Endometrial microvascular endothelial cells (primary cell): ENCODE results near the gene PRKCZ. TPM values are rescaled to one million over a fixed set of nuclear protein-coding genes. Genes with fewer than 3 reads are reported as not detected.
"Not testable (repeated sequence)": the region's sequence is repeated elsewhere in the genome, so short reads cannot be mapped to it uniquely, and the experiment has no call there.

Experiments used
- in situ Hi-C: cut with HindIII; loops from 2 replicates; pipeline ENCODE4 v1.10.0; 2017; ENCODE audit warnings: low sequenced_read_pairs, low pct_unique_long_range_greater_than_20kb; ENCODE audit errors: inconsistent ontology term
- total RNA-seq: library from RNA; depleted of rRNA; stranded (reverse); fragments of >200 nt; gene quantifications from one replicate; pipeline ENCODE4 v1.2.3, GENCODE V29; 2015; ENCODE audit errors: inconsistent ontology term

PRKCZ gene
- total RNA-seq, 1 donor from 2014 or later, result 3.6 TPM

DNA sequence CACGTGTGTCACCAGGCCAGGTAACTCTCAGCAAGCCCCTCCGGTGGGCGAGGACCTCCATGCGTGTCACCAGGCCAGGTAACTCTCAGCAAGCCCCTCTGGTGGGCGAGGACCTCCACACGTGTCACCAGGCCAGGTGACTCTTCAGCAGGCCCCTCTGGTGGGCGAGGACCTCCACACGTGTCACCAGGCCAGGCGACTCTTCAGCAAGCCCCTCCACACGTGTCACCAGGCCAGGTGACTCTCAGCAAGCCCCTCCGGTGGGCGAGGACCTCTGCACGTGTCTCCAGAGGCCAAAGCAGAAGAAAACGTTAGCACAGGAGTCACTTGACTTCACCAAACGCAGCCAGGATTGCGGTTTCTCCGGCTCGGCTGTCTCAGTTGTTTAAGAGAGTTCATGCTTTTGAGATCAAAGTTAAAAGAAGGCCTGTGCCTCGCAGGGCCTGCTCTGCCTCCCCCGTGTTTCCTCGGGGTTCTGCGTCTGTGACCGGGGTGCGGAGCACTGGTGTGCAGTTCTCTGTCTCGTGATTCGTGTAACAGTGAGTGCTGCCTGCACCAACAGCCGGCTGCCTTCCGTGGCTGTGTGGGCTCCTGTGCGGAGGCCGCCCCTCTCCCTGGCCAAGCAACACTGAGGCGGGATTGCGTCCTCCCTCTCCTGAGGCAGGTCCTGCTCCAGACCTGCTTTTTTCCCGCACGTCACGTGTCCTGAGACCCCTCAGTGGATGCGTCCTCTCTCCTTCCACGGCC, 56.6 kb downstream of the PRKCZ start:
- in situ Hi-C loops, result no loop called here

DNA sequence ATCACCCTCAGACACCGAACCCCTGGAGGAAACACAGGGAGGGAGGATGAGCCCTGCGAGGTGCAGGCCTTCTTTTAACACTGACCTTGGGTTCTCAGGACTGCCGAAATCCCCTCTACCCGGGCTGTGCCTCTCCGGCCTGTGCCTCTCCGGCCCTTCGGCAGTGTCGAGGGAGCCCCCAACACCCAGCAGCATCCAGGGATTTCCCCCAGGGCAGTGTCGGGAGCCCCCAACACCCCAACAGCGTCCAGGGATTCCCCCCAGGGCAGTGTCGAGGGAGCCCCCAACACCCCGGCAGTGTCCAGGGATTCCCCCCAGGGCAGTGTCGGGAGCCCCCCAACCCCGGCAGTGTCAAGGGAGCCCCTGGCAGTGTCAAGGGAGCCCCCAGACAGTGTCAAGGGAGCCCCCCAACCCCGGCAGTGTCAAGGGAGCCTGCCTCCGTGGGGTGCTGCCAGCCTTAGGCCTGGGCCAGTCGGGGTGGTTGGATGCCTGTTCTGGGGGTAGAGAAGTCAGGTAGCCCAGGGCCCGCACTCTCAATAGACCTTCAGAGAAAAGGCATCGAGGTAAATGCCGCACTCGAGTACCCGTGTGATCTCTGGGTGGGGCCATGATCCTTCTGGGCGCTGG, 57.5 kb downstream of the PRKCZ start:
- in situ Hi-C loops, result no loop called here

DNA sequence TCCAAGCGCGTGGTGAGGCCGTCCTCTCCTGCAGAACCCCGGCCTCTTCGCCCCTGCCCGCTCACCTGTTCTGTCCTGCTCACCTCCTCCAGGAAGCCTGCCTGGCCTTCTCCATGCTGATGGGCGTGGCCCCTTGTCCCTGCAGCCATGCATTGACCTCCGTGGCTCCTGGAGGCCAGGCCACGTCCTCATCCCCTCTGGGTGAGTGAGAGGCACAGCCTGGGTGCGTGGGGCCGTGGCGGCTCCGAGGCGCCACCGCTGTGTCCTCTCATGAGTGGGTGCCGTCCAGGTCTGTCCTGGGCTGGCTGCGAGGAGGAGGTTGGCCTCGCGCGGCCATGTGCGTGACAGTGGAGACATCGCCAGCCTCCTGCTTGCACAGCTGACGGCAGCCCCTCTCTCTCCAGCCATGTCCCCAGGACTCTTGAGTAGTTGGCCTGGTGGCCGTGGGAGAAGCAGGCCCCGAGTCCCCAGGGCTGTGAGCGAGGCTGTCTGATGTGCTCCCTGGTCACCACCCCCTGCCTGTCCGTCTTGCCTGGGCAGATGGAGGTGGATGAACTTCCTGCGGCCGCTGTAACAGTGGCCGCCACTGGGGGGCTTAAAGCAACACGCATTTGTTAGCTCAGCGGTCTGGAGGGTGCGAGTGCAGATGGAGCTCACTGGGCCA, 58.1 kb downstream of the PRKCZ start:
- in situ Hi-C loops, result no loop called here

DNA sequence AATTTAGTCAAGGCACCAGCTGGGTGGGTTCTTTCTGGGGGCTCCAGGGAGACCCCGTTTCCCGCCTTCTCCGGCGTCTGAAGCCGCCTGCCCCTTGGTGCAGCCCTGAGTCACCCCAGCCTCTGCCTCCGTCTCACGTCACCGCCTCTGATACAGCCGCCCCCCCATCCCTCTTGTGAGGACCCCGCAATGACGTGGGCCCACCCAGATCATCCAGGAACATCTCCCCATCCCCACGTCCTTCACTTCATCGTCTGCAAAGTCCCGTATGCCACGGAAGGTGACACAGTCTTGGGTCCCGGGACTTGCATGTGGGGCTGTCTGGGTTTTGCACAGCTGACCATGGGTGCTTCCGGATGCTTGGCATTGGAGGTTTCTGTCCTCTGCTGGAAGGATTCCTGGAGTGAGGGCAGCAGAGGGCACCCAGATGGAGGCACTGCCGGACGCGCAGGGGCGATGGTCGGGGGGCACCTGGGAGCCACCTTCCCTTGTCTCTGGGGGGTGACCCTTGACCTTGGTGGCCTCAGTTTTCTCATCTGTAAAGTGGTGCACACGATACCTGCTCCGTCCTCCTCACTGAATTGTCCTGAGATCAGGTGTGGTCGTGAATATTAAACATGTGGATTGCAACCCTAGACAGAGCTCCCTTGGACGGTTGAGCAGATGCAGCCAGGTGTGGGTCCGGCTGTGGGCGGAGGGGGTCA, 58.8 kb downstream of the PRKCZ start:
- in situ Hi-C loops, result no loop called here

DNA sequence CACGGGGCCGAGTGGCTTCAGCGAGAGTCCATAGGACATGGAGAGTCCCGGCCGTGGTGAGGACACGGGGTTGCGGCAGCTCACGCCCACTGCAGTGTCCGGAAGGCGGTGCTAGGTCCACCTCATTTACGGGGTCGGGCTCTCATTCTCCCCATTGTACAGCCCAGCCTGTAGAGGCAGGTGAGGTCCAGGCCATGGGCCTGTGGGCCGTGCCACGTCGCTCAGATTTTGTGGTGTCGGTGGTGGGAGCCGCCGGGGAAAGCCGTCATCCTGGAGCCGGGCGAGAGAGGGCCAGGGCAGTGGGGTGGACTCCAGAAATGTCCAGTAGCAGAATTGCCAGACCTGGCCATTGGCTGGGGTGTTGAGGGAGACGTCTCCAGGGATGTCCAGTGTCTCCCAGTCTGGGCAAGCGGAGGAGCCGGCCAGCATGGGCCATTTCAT, 59.4 kb downstream of the PRKCZ start:
- in situ Hi-C loops, result no loop called here

DNA sequence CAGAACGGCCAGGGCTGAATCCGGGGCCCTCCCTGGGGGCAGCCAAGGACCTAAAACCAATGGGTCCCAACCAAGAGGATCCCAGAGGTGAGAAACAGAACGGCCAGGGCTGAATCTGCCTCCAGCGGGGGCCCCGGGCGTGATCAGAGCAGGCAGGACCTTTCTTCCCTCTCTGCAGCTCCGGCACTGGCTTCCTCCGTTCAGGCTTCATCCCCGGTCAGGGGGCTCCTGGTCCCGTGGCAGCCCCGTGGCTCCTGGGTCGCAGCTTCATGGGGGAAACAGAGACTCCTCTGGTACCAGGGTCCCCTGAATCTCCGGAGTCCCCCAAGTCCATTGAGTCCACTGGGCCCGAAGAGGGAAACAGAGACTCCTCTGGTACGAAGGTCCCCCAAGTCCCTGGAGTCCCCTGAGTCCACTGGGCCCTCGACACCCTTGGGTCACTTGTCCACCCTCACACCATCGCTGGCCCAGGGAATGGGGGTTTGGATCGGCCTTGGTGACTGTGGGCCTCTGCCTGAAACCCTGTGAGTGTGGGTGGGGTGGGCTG, 60.1 kb downstream of the PRKCZ start:
- in situ Hi-C loops, result no loop called here

DNA sequence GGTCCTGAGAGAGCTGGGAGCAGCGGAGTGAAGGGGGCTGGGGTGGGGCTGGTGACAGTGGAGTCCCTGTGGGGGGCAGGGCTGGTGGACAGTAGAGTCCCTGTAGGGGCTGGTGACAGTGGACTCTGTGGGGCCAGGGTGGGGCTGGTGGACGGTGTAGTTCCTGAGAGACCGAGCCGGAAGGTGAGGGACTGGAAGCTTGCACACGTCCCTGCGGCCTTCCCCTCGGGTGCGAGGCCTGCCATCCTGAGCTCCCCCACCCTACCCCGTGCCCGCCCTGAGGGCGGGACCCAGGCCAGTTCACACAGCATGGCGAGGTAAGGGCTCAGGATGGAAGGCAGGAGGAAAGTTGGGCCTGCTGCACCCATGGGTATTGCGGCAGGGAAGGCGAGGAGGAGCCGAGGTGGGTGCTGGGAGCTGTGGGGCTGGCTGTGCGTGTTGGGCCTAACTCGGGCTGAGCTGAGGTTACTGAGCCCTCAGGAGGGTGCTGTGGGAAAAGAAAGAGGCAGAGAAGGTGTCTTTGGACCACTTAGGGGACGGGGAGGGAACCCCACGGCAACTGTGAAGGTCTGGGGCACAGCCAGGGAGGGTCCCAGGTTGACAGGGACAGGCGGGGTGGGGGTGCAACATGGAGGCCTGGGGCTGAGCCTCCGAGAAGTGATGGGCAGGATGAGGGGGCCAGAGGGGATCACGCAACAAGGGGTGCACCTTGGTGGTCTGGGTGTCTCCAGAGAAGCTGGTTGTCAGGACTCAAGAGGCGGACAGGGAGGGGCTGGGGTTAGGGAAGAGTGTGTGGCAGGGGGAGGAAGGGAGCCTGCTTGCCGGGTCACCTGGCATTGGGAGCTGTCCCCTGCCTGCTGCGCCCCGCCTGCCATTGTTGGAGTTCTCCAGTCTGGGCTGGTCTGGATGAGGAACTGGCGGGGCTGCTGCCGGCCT, 60.8 kb downstream of the PRKCZ start:
- in situ Hi-C loops, result no loop called here

DNA sequence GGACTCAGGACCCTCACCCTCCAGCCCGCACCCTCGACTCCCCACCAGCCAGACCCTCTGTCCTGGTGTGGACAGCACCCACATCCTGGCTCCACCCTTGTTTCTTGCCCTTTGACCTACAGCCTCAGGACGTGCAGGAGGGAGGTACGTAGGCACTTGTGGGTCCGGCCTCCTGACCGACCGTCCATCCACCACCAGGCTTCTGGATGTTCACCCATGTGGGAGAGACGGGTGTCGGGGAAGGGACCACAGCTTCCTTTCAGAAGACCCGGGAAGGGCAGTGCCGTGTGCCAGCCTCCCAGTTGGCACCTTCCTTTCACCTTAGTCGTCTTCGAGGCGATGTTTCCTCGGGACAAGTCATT, 61.4 kb downstream of the PRKCZ start:
- in situ Hi-C loops, result no loop called here

DNA sequence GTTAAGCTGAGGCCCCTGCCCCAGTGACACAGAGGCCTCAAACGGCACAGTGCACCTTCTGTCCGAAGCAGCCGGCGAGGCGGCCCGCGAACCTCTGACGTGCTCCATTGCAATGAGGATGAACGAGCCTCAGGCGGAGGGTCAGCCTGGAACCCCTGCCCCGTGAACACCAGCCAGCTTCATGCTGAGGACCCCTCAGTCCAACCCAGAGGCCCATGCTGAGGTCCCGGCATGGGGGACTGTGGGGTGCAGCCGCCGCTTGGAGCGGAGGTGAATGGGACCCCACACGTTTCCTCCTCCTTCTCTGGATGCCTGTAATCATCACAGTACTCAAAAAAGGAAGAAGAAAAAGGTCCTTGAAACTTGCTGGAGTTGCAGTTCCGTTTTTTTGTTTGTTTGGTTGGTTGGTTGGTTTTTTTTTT, 62.1 kb downstream of the PRKCZ start:
- in situ Hi-C loops, result no loop called here

DNA sequence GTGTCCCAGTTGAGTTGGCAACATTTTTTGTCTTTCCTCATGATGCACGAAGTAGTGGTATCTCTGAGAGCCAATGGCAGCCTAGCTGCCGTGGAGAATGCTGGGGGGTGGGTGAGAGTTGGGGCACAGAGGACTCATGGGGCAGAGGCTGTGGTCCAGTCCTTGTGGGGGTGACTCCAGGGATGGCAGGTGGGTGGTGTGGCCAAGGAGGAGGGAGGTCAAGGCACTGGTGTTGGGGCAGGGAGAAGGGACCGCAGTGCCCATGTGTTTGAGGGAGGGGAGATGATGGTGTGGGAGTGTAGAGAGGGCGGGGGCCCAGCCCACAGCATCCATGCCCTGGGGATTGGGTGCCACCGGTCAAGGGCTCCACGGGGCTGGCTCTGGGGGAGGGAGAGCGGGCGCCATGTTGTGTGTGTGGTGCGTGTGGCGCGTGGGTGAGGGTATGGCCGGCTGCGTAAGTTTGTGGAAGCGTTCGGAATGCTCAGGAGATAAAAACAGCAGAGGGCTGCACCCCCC, 63.5 kb downstream of the PRKCZ start:
- in situ Hi-C loops, result no loop called here

DNA sequence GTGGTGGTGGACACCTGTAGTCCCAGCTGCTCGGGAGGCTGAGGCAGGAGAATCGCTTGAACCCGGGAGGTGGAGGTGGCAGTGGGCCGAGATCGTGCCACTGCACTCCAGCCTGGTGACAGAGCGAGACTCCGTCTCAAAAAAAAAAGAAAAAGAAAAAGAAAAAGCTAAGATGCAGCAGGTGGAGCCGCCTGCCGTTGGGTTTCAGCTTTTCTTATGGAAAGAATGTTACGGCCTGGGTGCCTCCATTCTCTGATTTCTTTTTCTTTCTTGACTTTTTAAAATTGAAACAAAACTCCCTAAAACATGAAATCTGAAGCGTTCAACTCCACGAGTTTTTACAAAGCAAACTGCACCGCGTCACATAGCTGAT, 64.4 kb downstream of the PRKCZ start:
- in situ Hi-C loops, result not testable (repeated sequence)

DNA sequence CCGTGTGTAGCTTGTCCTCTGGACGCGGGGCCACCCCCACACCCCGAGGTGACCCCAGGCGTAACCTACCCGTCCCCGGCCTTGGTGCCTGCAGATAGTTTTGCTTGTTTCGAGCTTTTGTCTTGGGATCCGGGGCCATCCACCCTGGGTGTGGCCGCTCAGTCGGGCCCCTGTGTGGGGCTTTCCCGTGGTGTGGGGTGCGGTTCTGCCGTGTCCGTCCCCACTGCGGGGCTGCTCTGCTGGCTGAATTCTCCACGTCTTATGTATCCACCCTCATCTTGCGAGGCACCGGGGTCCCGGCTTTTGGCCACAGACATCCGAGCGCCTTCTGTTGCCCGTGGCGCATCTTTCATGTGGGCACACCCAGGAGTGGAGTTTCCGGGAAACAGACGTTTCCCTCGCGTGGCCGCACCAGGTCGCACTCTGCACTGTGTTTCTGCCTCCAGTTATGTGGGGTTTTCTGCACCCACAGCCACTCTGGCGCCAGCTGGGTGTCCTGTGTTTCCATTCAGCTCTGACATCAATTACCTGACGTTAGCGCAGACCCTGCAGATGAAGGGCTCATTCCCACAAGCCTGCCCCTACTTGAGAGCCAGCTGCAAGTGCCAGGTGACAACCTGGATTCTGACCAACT, 64.9 kb downstream of the PRKCZ start:
- in situ Hi-C loops, result no loop called here

DNA sequence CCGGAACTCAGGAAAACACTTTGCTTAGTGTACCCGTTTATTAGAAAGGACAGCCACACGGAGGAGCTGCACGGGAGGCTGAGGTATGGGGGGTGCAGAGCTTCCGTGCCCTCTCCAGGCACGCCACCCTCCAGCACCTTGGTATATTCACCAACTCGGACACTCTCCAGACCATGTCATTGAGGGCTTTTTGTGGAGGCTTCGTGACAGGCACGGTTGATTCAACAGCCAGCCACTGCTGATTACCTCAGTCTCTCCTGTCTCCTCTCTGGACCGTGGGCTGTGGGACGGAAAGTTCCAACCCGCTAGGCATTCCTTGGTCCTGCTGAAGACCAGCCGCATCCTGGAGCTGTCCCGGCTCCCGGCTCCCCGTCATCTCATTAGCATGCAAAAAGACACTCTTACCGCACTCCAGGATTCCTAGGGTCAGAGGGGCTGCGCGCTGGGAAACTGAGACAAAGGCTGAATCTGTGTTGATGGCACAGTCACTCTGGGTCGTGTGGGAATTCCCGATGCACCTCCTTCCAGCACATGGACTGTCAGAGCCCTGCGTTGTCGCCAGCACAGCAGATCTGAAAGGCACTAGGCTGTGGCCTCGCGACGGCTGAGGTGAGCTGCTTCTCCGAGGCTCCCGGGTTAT, 65.6 kb downstream of the PRKCZ start:
- in situ Hi-C loops, result no loop called here

DNA sequence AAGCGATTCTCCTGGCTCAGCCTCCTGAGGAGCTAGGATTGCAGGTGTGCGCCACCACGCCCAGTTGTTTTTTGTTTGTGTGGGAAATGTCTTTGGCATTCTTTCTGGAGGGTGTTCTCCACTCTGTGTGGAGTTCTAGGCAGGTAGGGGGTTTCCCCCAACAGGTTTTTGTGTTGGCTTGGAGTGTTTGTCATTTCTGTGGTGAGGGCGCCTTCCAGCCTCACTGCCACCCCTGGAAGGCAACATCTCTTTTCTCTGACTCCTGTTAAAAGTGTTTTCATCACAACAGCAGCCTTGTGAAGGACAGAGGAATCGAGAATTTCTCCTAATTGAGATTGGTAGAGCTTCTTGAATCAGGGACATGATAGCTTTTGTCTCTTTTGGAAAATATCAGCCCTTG, 69.7 kb downstream of the PRKCZ start:
- in situ Hi-C loops, result no loop called here

DNA sequence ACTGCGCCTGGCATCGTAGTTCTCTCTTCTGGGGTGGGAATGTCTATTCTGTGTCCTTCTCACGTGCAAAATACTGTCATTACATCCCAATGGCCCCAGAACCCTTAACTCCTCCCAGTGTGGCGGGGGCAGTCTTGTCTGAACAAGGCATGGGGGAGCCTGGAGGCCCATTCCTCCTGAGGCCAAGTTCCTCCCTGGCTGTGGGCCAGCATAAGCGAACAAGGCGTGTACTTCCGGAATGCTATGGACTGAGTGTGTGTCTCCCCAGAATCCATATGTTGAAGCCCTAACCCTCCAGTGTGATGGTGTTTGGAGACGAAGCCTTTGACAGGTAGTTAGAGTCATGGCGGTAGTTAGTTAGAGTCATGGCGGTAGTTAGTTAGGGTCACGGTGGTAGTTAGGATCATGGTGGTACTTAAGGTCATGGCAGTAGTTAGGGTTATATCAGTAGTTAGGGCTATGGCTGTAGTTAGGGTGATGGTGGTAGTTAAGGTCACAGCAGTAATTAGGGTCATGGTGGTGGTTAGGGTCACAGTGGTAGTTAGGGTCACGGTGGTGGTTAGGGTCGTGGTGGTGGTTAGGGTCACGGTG, 71.0 kb downstream of the PRKCZ start:
- in situ Hi-C loops, result no loop called here

DNA sequence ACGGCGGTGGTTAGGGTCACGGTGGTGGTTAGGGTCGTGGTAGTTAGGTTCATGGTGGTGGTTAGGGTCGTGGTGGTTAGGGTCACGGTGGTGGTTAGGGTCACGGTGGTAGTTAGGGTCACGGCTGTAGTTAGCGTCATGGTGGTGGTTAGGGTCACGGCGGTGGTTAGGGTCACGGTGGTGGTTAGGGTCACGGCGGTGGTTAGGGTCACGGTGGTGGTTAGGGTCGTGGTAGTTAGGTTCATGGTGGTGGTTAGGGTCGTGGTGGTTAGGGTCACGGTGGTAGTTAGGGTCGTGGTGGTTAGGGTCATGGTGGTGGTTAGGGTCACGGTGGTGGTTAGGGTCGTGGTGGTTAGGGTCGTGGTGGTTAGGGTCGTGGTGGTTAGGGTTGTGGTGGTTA, 71.6 kb downstream of the PRKCZ start:
- in situ Hi-C loops, result not testable (repeated sequence)
